CD8-positive, alpha-beta memory T cell (primary cell): Measurements from ENCODE around the gene ATG16L2. TPM values are rescaled to one million over a fixed set of nuclear protein-coding genes. Genes with fewer than 3 reads are reported as not detected.

ENCODE experiments used
- CTCF ChIA-PET: fragments of 350-600 bp; sonication (Branson Sonifier 250); formaldehyde crosslinking; loops from one replicate; lab custom pipeline; 2021; ENCODE audit warnings: antibody characterized with exemption; lab: Charles Lee
- POLR2A ChIA-PET: fragments of 350-600 bp; sonication (Branson Sonifier 250); formaldehyde crosslinking; loops from one replicate; lab custom pipeline; 2021; ENCODE audit warnings: antibody characterized with exemption; lab: Charles Lee
- DNase-seq, 5 donors: peaks; one replicate each; pipeline versions ENCODE4 v3.0.0 to v3.0.0-alpha.2; 2020 to 2022; ENCODE audit warnings: mixed read lengths in 1 of 5
- H3K27ac ChIP-seq: one replicate; pipeline ENCODE4 v1.7.0; 2013; ENCODE audit warnings: low read depth, mild to moderate bottlenecking, low read length, moderate library complexity
- H3K27me3 ChIP-seq: 2 replicates; pipeline ENCODE4 v1.7.0; 2013; ENCODE audit warnings: low read length, mild to moderate bottlenecking; ENCODE audit not compliant: insufficient read depth, poor library complexity, severe bottlenecking
- H3K36me3 ChIP-seq: 2 replicates; pipeline ENCODE4 v1.7.0; 2013; ENCODE audit warnings: mild to moderate bottlenecking, low read length, moderate library complexity; ENCODE audit not compliant: insufficient read depth
- H3K4me1 ChIP-seq: 2 replicates; pipeline ENCODE4 v1.7.0; 2013; ENCODE audit warnings: mild to moderate bottlenecking, low read length, moderate library complexity; ENCODE audit not compliant: insufficient read depth
- H3K4me3 ChIP-seq: 2 replicates; pipeline ENCODE4 v1.7.0; 2013; ENCODE audit warnings: mild to moderate bottlenecking, low read length
- H3K9me3 ChIP-seq: 2 replicates; pipeline ENCODE4 v1.7.0; 2013; ENCODE audit warnings: mild to moderate bottlenecking, low read length
- H3K27ac Mint-ChIP-seq, 8 donors: one replicate each; pipeline ENCODE4 v1.8.0; 2020 to 2021; ENCODE audit warnings: mixed read lengths in 8 of 8, mild to moderate bottlenecking in 6 of 8, inconsistent platforms in 3 of 8, moderate library complexity in 3 of 8
- H3K27me3 Mint-ChIP-seq, 2 donors: one replicate each; pipeline ENCODE4 v1.8.0; 2020 to 2021; ENCODE audit warnings: mixed read lengths in 2 of 2, mild to moderate bottlenecking in 1 of 2, moderate library complexity in 1 of 2
- H3K36me3 Mint-ChIP-seq, 3 donors: one replicate each; pipeline ENCODE4 v1.8.0; 2020 to 2021; ENCODE audit warnings: mixed read lengths in 3 of 3, inconsistent platforms in 1 of 3, mild to moderate bottlenecking in 1 of 3
- H3K4me1 Mint-ChIP-seq, 3 donors: one replicate each; pipeline ENCODE4 v1.8.0; 2020 to 2021; ENCODE audit warnings: mixed read lengths in 3 of 3, inconsistent platforms in 1 of 3, mild to moderate bottlenecking in 1 of 3
- H3K4me3 Mint-ChIP-seq, 7 donors: one replicate each; pipeline ENCODE4 v1.8.0; 2020 to 2021; ENCODE audit warnings: mixed read lengths in 7 of 7, mild to moderate bottlenecking in 6 of 7, moderate library complexity in 4 of 7, inconsistent platforms in 2 of 7
- H3K9me3 Mint-ChIP-seq, 5 donors: one replicate each; pipeline ENCODE4 v1.8.0; 2020 to 2022; ENCODE audit warnings: mixed read lengths in 5 of 5, mild to moderate bottlenecking in 3 of 5, moderate library complexity in 2 of 5, inconsistent platforms in 1 of 5
- polyA plus RNA-seq: library from polyadenylated mRNA; unstranded; fragments of 300-500 nt; fragmentation: Illumina TruSeq; gene quantifications from one replicate; pipeline ENCODE4 v1.2.3, GENCODE V29; 2021
- total RNA-seq, 2 experiments: library from RNA; stranded (reverse); gene quantifications; one replicate each; pipeline ENCODE4 v1.2.3, GENCODE V29; 2021

The ATG16L2 gene
- total and polyA plus RNA-seq, 3 experiments from 2014 or later, result 18.8 to 53.2 (median 50.3) TPM

- Histone ChIP-seq H3K27me3 (no peaks in the 10 kb centered on the region), H3K4me3 (peak overlapping the region; percentile 43), H3K4me1 (peaks cover 17% of the 10 kb centered on the region), H3K9me3 (no peaks in the 10 kb centered on the region), H3K27ac (peak overlapping the region; percentile 54), H3K36me3 (no peaks in the 10 kb centered on the region)
- Mint-ChIP-seq H3K36me3 (no peaks in the 10 kb centered on the region), H3K9me3 (no peaks in the 10 kb centered on the region), H3K27me3 (peaks cover 0 to 1% of the 10 kb centered on the region in 2 donors), H3K4me3 (peak overlapping the region; percentile 45 to 87 (median 74)), H3K27ac (peak overlapping the region in 5 of 8 donors; percentile 4 to 75 (median 60)), H3K4me1 (peaks cover 29 to 47% (median 30%) of the 10 kb centered on the region in 3 donors)
- DNase-seq, result no peak
- ChIA-PET CTCF (interaction anchor here (0.6 to 1.5 kb wide), 2 partner anchors 12 to 15 kb away, joined by 3 to 6 read pairs; no protein-coding TSS in a partner anchor), POLR2A (interaction anchor here (1.1 kb wide), 1 partner anchor 58 kb away, joined by 4 read pairs; no protein-coding TSS in a partner anchor)
Measured at GRCh38 chr11:72781063-72781312, 33.2 kb upstream of the ATG16L2 start.

GRCh38 chr11:72781313-72782080, 32.7 kb upstream of the ATG16L2 start:
- Histone ChIP-seq H3K36me3 (no peaks in the 10 kb centered on the region), H3K27ac (peak overlapping the region; percentile 54), H3K27me3 (no peaks in the 10 kb centered on the region), H3K4me1 (peaks cover 17% of the 10 kb centered on the region), H3K9me3 (no peaks in the 10 kb centered on the region), H3K4me3 (peak overlapping the region; percentile 43)
- H3K9me3 Mint-ChIP-seq, result no peaks in the 10 kb centered on the region
- peak overlapping the region; percentile 77 to 96 (median 83) for H3K4me3 Mint-ChIP-seq
- peak; percentile 63 to 76 (median 67) for DNase-seq
- peaks cover 24 to 42% (median 27%) of the 10 kb centered on the region in 3 donors for H3K4me1 Mint-ChIP-seq
- ChIA-PET CTCF (interaction anchor here (0.8 to 1.6 kb wide), 4 partner anchors 11 to 310 kb away, joined by 3 to 8 read pairs (median 6); partner anchors contain the start of gene STARD10), POLR2A (interaction anchor here (0.7 to 1.4 kb wide), 3 partner anchors 22 to 59 kb away, joined by 3 to 5 read pairs (median 4); no protein-coding TSS in a partner anchor)
- H3K27ac Mint-ChIP-seq, result peak overlapping the region; percentile 62 to 91 (median 85)
- peaks cover 0 to 1% of the 10 kb centered on the region in 2 donors for H3K27me3 Mint-ChIP-seq
- no peaks in the 10 kb centered on the region for H3K36me3 Mint-ChIP-seq

GRCh38 chr11:72782081-72782920, 31.9 kb upstream of the ATG16L2 start:
- CTCF ChIA-PET, result interaction anchor here (0.8 to 2.3 kb wide), 6 partner anchors 10 to 311 kb away, joined by 3 to 8 read pairs (median 6); partner anchors contain the start of gene STARD10
- Mint-ChIP-seq H3K36me3 (no peaks in the 10 kb centered on the region), H3K9me3 (no peaks in the 10 kb centered on the region), H3K4me3 (peak overlapping the region; percentile 77 to 96 (median 83)), H3K4me1 (peaks cover 21 to 35% (median 24%) of the 10 kb centered on the region in 3 donors), H3K27ac (peak overlapping the region; percentile 62 to 91 (median 85)), H3K27me3 (peaks cover 0 to 3% of the 10 kb centered on the region in 2 donors)
- no peak for DNase-seq
- no peaks in the 10 kb centered on the region for H3K27me3 ChIP-seq
- peak overlapping the region; percentile 39 for H3K4me3 ChIP-seq
- POLR2A ChIA-PET, result interaction anchor here (0.7 to 1.4 kb wide), 3 partner anchors 23 to 59 kb away, joined by 3 to 5 read pairs (median 4); no protein-coding TSS in a partner anchor
- H3K36me3 ChIP-seq, result no peaks in the 10 kb centered on the region
- H3K4me1 ChIP-seq, result peaks cover 17% of the 10 kb centered on the region
- H3K27ac ChIP-seq, result no peak overlapping the region
- H3K9me3 ChIP-seq, result no peaks in the 10 kb centered on the region

GRCh38 chr11:72783144-72783905, 30.9 kb upstream of the ATG16L2 start:
- no peak overlapping the region for H3K4me3 ChIP-seq
- peaks cover 21 to 32% (median 24%) of the 10 kb centered on the region in 3 donors for H3K4me1 Mint-ChIP-seq
- H3K4me1 ChIP-seq, result peaks cover 17% of the 10 kb centered on the region
- no peak for DNase-seq
- no peaks in the 10 kb centered on the region for H3K9me3 Mint-ChIP-seq
- H3K4me3 Mint-ChIP-seq, result peak overlapping the region; percentile 30 to 96 (median 83)
- POLR2A ChIA-PET, result no interaction called here
- H3K27me3 Mint-ChIP-seq, result peaks cover 0 to 3% of the 10 kb centered on the region in 2 donors
- CTCF ChIA-PET, result interaction anchor here (1.5 to 2.3 kb wide), 3 partner anchors 9 to 30 kb away, joined by 5 to 7 read pairs (median 6); partner anchors contain the start of gene STARD10
- no peaks in the 10 kb centered on the region for H3K36me3 Mint-ChIP-seq
- H3K9me3 ChIP-seq, result no peaks in the 10 kb centered on the region
- H3K36me3 ChIP-seq, result no peaks in the 10 kb centered on the region
- no peaks in the 10 kb centered on the region for H3K27me3 ChIP-seq
- no peak overlapping the region for H3K27ac ChIP-seq
- peak overlapping the region in 5 of 8 donors; percentile 68 to 89 (median 85) for H3K27ac Mint-ChIP-seq

- H3K27me3 Mint-ChIP-seq, result peaks cover 0 to 3% of the 10 kb centered on the region in 2 donors
- Histone ChIP-seq H3K36me3 (no peaks in the 10 kb centered on the region), H3K27me3 (no peaks in the 10 kb centered on the region), H3K27ac (no peak overlapping the region), H3K4me1 (peaks cover 17% of the 10 kb centered on the region), H3K9me3 (no peaks in the 10 kb centered on the region), H3K4me3 (no peak overlapping the region)
- CTCF ChIA-PET, result interaction anchor here (0.9 to 2.3 kb wide), 2 partner anchors 8 to 10 kb away, joined by 3 to 7 read pairs; partner anchors contain the start of gene STARD10
- POLR2A ChIA-PET, result no interaction called here
- peaks cover 18 to 26% (median 18%) of the 10 kb centered on the region in 3 donors for H3K4me1 Mint-ChIP-seq
- H3K36me3 Mint-ChIP-seq, result no peaks in the 10 kb centered on the region
- peak overlapping the region in 1 of 8 donors; percentile 93 for H3K27ac Mint-ChIP-seq
- no peak for DNase-seq
- no peak overlapping the region for H3K4me3 Mint-ChIP-seq
- no peaks in the 10 kb centered on the region for H3K9me3 Mint-ChIP-seq
Measured at GRCh38 chr11:72784662-72785061, 29.5 kb upstream of the ATG16L2 start.

- Histone ChIP-seq H3K4me1 (peaks cover 8% of the 10 kb centered on the region), H3K4me3 (no peak overlapping the region), H3K9me3 (no peaks in the 10 kb centered on the region), H3K27me3 (no peaks in the 10 kb centered on the region), H3K36me3 (no peaks in the 10 kb centered on the region), H3K27ac (peak overlapping the region; percentile 69)
- no peak overlapping the region for H3K4me3 Mint-ChIP-seq
- peaks cover 11 to 17% (median 13%) of the 10 kb centered on the region in 3 donors for H3K4me1 Mint-ChIP-seq
- CTCF ChIA-PET, result interaction anchor here (0.7 to 1.8 kb wide), 3 partner anchors 8 to 61 kb away, joined by 3 to 5 read pairs (median 3); no protein-coding TSS in a partner anchor
- no peaks in the 10 kb centered on the region for H3K36me3 Mint-ChIP-seq
- H3K9me3 Mint-ChIP-seq, result no peaks in the 10 kb centered on the region
- H3K27ac Mint-ChIP-seq, result peak overlapping the region in 1 of 8 donors; percentile 74
- POLR2A ChIA-PET, result interaction anchor here (0.7 kb wide), 1 partner anchor 57 kb away, joined by 5 read pairs; no protein-coding TSS in a partner anchor
- H3K27me3 Mint-ChIP-seq, result peaks cover 0 to 3% of the 10 kb centered on the region in 2 donors
- DNase-seq, result no peak
Measured at GRCh38 chr11:72786305-72787215, 27.7 kb upstream of the ATG16L2 start.
